ENCODE data around the gene DNAJB1. TPM values are rescaled to one million over a fixed set of nuclear protein-coding genes. Genes with fewer than 3 reads are reported as not detected.

DNAJB1 gene
- total and polyA plus RNA-seq, 2 of the 13 experiments (the other 11 are each of a cell fraction or from before 2014, with no cell fraction given), result 87.5 to 97.3 TPM

- TF ChIP-seq ATF2 (CRISPR knock-in tag; IDR thresholded peaks at IDR 0.05) (no peak), KLF16 (CRISPR knock-in tag; IDR thresholded peaks at IDR 0.05) (no peak), FLYWCH1 (CRISPR knock-in tag; IDR thresholded peaks at IDR 0.05) (no peak), HNRNPL (IDR thresholded peaks at IDR 0.05; ENCODE audit: low read depth, low read length) (no peak), DMTF1 (CRISPR knock-in tag; IDR thresholded peaks at IDR 0.05) (no peak), ZBTB49 (CRISPR knock-in tag; IDR thresholded peaks at IDR 0.05; ENCODE audit: borderline replicate concordance) (no peak), MAX (IDR thresholded peaks at IDR 0.05) (no peak)
Measured at GRCh38 chr19:14494411-14494810, 23.8 kb downstream of the DNAJB1 start (continued).
